PC-3 (cell line): Measurements from ENCODE around the gene PCSK2. TPM values are rescaled to one million over a fixed set of nuclear protein-coding genes. Genes with fewer than 3 reads are reported as not detected.

ENCODE experiments used
- ATAC-seq: fragments of 200-7000 bp; cut with Tn5 transposase; 2 replicates; pipeline ENCODE4 v1.9.1; 2020; ENCODE audit warnings: mild to moderate bottlenecking, moderate library complexity
- BruUV-seq: library from RNA; stranded (reverse); fragments of 400-500 nt; replicated peaks from 2 replicates; lab custom pipeline; 2021; lab: Mats Ljungman, UMichigan
- CTCF ChIA-PET: fragments of 300-600 bp; sonication (Branson Sonifier 250); formaldehyde crosslinking; loops from one replicate; lab custom pipeline; 2022; ENCODE audit warnings: antibody characterized with exemption; lab: Charles Lee
- POLR2A ChIA-PET: fragments of 300-600 bp; sonication (Branson Sonifier 250); formaldehyde crosslinking; loops from one replicate; lab custom pipeline; 2022; ENCODE audit warnings: antibody characterized with exemption; ENCODE audit not compliant: unreplicated experiment; lab: Charles Lee
- DNase-seq: peaks from one replicate; pipeline ENCODE4 v3.0.0-alpha.2; 2015
- H2AFZ ChIP-seq: fragments of 300-600 bp; sonication (generic); 2 replicates; pipeline ENCODE4 v1.6.0; 2016; ENCODE audit warnings: antibody characterized with exemption, low read length
- H3F3A ChIP-seq: fragments of 300-600 bp; sonication (generic); one replicate; pipeline ENCODE4 v1.6.0; 2017; ENCODE audit warnings: antibody characterized with exemption, low read length, control low read depth, mild to moderate bottlenecking; ENCODE audit not compliant: unreplicated experiment
- H3K27ac ChIP-seq: fragments of 300-600 bp; sonication (generic); 2 replicates; pipeline ENCODE4 v1.5.1; 2016; ENCODE audit warnings: mild to moderate bottlenecking, low read length
- H3K27me3 ChIP-seq: fragments of 300-600 bp; sonication (generic); 2 replicates; pipeline ENCODE4 v1.6.1; 2016; ENCODE audit warnings: low read length, mixed read lengths
- H3K36me3 ChIP-seq: fragments of 300-600 bp; sonication (generic); 2 replicates; pipeline ENCODE4 v1.6.1; 2016; ENCODE audit warnings: low read depth, mixed run types, low read length, mixed read lengths
- H3K4me1 ChIP-seq: fragments of 300-600 bp; sonication (generic); 2 replicates; pipeline ENCODE4 v1.5.1; 2016; ENCODE audit warnings: low read length; ENCODE audit not compliant: insufficient read depth
- H3K4me2 ChIP-seq: fragments of 300-600 bp; sonication (generic); 2 replicates; pipeline ENCODE4 v1.6.0; 2016; ENCODE audit warnings: low read length
- H3K4me3 ChIP-seq: fragments of 300-600 bp; sonication (generic); 2 replicates; pipeline ENCODE4 v1.5.1; 2016; ENCODE audit warnings: mild to moderate bottlenecking, low read length, mixed read lengths
- H3K79me2 ChIP-seq: fragments of 300-600 bp; sonication (generic); 2 replicates; pipeline ENCODE4 v1.6.1; 2017; ENCODE audit warnings: low read length, mixed read lengths
- H3K9ac ChIP-seq: fragments of 300-600 bp; sonication (generic); 2 replicates; pipeline ENCODE4 v1.6.0; 2016; ENCODE audit warnings: mild to moderate bottlenecking, low read length
- H3K9me2 ChIP-seq: fragments of 300-600 bp; sonication (generic); replicated peaks from 2 replicates; pipeline ENCODE4 v1.6.1; 2016; ENCODE audit warnings: mixed run types, low read length, mixed read lengths
- H3K9me3 ChIP-seq: fragments of 300-600 bp; sonication (generic); 2 replicates; pipeline ENCODE4 v1.6.1; 2016; ENCODE audit warnings: low read length, mixed read lengths
- H4K20me1 ChIP-seq: fragments of 300-600 bp; sonication (generic); 2 replicates; pipeline ENCODE4 v1.6.1; 2016; ENCODE audit warnings: low read length, mixed read lengths
- CTCF ChIP-seq: fragments of 300-600 bp; sonication (generic); conservative IDR thresholded peaks from 2 replicates; pipeline ENCODE4 v1.5.1; 2017; ENCODE audit warnings: antibody characterized with exemption, low read depth, mild to moderate bottlenecking, low read length
- EZH2 ChIP-seq: fragments of 300-600 bp; sonication (generic); IDR thresholded peaks from one replicate; pipeline ENCODE4 v1.6.1; 2017; ENCODE audit warnings: antibody characterized with exemption, mild to moderate bottlenecking, low read length; ENCODE audit not compliant: unreplicated experiment
- EZH2phosphoT487 ChIP-seq: fragments of 300-600 bp; sonication (generic); IDR thresholded peaks from 2 replicates; pipeline ENCODE4 v1.6.1; 2018; ENCODE audit warnings: mild to moderate bottlenecking, antibody characterized with exemption, low read length, borderline replicate concordance
- intact Hi-C: fragments of 100-400 bp; cut with micrococcal nuclease; formaldehyde crosslinking; loops from 2 replicates; pipeline ENCODE4 v1.9.0; 2023
- total RNA-seq: library from RNA; depleted of rRNA; stranded (reverse); fragments of >200 nt; gene quantifications from 2 replicates; pipeline ENCODE4 v1.2.3, GENCODE V29; 2014

Gene PCSK2
- total RNA-seq, 1 experiment from 2014 or later: not detected

- H3K9me3 ChIP-seq: no peaks in the 10 kb centered on the region
- H3K36me3 ChIP-seq: no peaks in the 10 kb centered on the region
- peak overlapping the region; percentile 100 for H2AFZ ChIP-seq
- no peaks in the 10 kb centered on the region for H3K9me2 ChIP-seq
- BruUV-seq: no TSS peak
- peak overlapping the region; percentile 75 for H3K9ac ChIP-seq
- DNase-seq (peak; percentile 30), ATAC-seq (no peak)
- intact Hi-C loops: loop anchor here (1.0 to 2.0 kb wide), 4 partner anchors 25 to 491 kb away; partner anchors contain the start of gene BFSP1
- no peaks in the 10 kb centered on the region for H3K79me2 ChIP-seq
- TF ChIP-seq EZH2phosphoT487: no peak
- TF ChIP-seq CTCF: no peak
- no peak for TF ChIP-seq EZH2
- H3K27ac ChIP-seq: no peak overlapping the region
- peak overlapping the region; percentile 80 for H3K4me3 ChIP-seq
- ChIA-PET POLR2A (interaction anchor here (0.6 kb wide), 1 partner anchor 692 kb away, joined by 4 read pairs; no protein-coding TSS in a partner anchor), CTCF (interaction anchor here (0.7 to 0.9 kb wide), 3 partner anchors 64 to 607 kb away, joined by 3 to 7 read pairs (median 3); partner anchors contain the start of gene DSTN)
- H3K4me2 ChIP-seq: peak overlapping the region; percentile 98
- no peaks in the 10 kb centered on the region for H3K27me3 ChIP-seq
- peaks cover 9% of the 10 kb centered on the region; the same call in 1 of the 2 replicates for H3K4me1 ChIP-seq
- no peaks in the 10 kb centered on the region for H4K20me1 ChIP-seq
- H3F3A ChIP-seq: no peaks in the 10 kb centered on the region
These were observed 279.0 kb downstream of the PCSK2 start for GRCh38 chr20:17505636-17506517.

GRCh38 chr20:17507032-17507431, 280.2 kb downstream of the PCSK2 start:
- H3K27me3 ChIP-seq: no peaks in the 10 kb centered on the region
- ChIA-PET POLR2A (no interaction called here), CTCF (interaction anchor here (0.7 kb wide), 1 partner anchor 608 kb away, joined by 7 read pairs; no protein-coding TSS in a partner anchor)
- no peaks in the 10 kb centered on the region for H4K20me1 ChIP-seq
- H2AFZ ChIP-seq: no peak overlapping the region
- no peak overlapping the region for H3K9ac ChIP-seq
- H3K4me2 ChIP-seq: no peak overlapping the region
- intact Hi-C loops: no loop called here
- no peak for DNase-seq
- H3K27ac ChIP-seq: no peak overlapping the region
- no peaks in the 10 kb centered on the region for H3K9me3 ChIP-seq
- ATAC-seq: no peak
- no peaks in the 10 kb centered on the region for H3F3A ChIP-seq
- no TSS peak for BruUV-seq
- H3K79me2 ChIP-seq: no peaks in the 10 kb centered on the region
- no peak for TF ChIP-seq CTCF
- TF ChIP-seq EZH2phosphoT487: no peak
- no peak for TF ChIP-seq EZH2
- H3K36me3 ChIP-seq: no peaks in the 10 kb centered on the region
- no peaks in the 10 kb centered on the region for H3K9me2 ChIP-seq
- no peak overlapping the region for H3K4me3 ChIP-seq
- H3K4me1 ChIP-seq: peaks cover 9% of the 10 kb centered on the region; the same call in 1 of the 2 replicates

GRCh38 chr20:17507531-17507930, 280.7 kb downstream of the PCSK2 start:
- no peaks in the 10 kb centered on the region for H3K36me3 ChIP-seq
- no peak overlapping the region for H3K27ac ChIP-seq
- H3K79me2 ChIP-seq: no peaks in the 10 kb centered on the region
- no peak overlapping the region for H3K4me3 ChIP-seq
- BruUV-seq: no TSS peak
- TF ChIP-seq EZH2phosphoT487: no peak
- no peak for TF ChIP-seq CTCF
- TF ChIP-seq EZH2: no peak
- POLR2A ChIA-PET: no interaction called here
- H3K4me1 ChIP-seq: peaks cover 9% of the 10 kb centered on the region; the same call in 1 of the 2 replicates
- no peaks in the 10 kb centered on the region for H3K27me3 ChIP-seq
- no peaks in the 10 kb centered on the region for H4K20me1 ChIP-seq
- intact Hi-C loops: no loop called here
- H3F3A ChIP-seq: no peaks in the 10 kb centered on the region
- no peak overlapping the region for H3K9ac ChIP-seq
- H3K9me2 ChIP-seq: no peaks in the 10 kb centered on the region
- no peaks in the 10 kb centered on the region for H3K9me3 ChIP-seq
- CTCF ChIA-PET: no interaction called here
- DNase-seq (no peak), ATAC-seq (no peak)
- H2AFZ ChIP-seq: no peak overlapping the region
- no peak overlapping the region for H3K4me2 ChIP-seq
